Coronary artery (tissue), 2 donors: Measurements from ENCODE around the gene ZNF91.
A peak's percentile ranks its signal among the peaks of the same experiment; 100 is the strongest.

Experiments used
- DNase-seq: peaks from one replicate; pipeline ENCODE4 v3.0.0-alpha.2; 2017; ENCODE audit warnings: low spot score
- H3K27ac ChIP-seq, 2 donors: fragments of 200-600 bp; sonication (generic); one replicate each; pipeline ENCODE4 v1.5.1; 2016 to 2019
- H3K4me3 ChIP-seq: fragments of 200-600 bp; sonication (generic); 2 replicates; pipeline ENCODE4 v1.5.1; 2016; ENCODE audit warnings: mild to moderate bottlenecking, moderate library complexity
- CTCF ChIP-seq: fragments of 200-600 bp; sonication (generic); IDR thresholded peaks from one replicate; pipeline ENCODE4 v1.5.1; 2019; ENCODE audit warnings: antibody characterized with exemption

ZNF91 gene

DNA sequence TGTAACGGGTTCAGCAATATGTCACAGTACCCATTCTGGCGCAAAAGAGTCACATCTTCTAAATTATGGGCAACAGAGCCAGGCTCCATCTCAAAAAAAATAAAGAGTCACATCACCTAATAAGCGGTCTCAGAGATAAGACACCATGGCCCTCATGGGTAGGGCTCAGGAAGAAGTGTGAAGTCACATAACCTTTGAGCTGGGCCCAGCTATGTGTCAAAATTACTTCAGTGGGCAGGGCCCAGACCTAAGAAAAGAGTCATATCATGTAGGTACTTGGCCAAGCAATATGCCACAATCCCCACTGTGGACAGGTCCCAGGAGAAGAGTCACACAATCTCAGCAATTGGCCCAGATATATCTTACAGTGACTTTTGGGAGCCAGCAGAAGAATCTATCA is 11.4 kb upstream of the ZNF91 start:
- DNase-seq, result peak; percentile 33
- H3K27ac ChIP-seq, result no peak overlapping the region
- TF ChIP-seq CTCF, result no peak
- H3K4me3 ChIP-seq, result no peak overlapping the region

- no peak overlapping the region for H3K4me3 ChIP-seq
- TF ChIP-seq CTCF, result no peak
- H3K27ac ChIP-seq, result no peak overlapping the region
- peak; percentile 7 for DNase-seq
Measured at GRCh38 chr19:23406091-23406490, 10.8 kb upstream of the ZNF91 start.

DNA sequence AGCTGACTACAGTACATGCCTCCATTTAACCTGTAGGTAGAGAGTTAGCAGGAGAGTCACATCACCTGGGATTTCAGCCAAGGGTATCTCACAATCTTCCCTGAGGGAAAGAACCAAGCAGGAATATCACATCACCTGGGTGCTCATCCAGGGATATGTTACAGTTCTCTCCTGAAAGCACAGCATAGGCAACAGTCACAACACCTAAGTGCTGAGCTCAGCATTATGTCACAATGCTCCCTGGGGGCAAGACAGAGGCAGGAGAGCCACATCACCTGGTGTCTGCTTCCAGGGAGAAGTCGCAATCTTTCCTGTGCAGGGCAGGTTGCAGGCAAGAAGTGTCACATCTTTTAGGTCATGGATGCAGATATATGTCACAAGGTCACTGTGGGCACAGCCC is 9.4 kb upstream of the ZNF91 start:
- DNase-seq, result peak; percentile 12
- no peak overlapping the region for H3K27ac ChIP-seq
- no peak for TF ChIP-seq CTCF
- H3K4me3 ChIP-seq, result no peak overlapping the region

DNA sequence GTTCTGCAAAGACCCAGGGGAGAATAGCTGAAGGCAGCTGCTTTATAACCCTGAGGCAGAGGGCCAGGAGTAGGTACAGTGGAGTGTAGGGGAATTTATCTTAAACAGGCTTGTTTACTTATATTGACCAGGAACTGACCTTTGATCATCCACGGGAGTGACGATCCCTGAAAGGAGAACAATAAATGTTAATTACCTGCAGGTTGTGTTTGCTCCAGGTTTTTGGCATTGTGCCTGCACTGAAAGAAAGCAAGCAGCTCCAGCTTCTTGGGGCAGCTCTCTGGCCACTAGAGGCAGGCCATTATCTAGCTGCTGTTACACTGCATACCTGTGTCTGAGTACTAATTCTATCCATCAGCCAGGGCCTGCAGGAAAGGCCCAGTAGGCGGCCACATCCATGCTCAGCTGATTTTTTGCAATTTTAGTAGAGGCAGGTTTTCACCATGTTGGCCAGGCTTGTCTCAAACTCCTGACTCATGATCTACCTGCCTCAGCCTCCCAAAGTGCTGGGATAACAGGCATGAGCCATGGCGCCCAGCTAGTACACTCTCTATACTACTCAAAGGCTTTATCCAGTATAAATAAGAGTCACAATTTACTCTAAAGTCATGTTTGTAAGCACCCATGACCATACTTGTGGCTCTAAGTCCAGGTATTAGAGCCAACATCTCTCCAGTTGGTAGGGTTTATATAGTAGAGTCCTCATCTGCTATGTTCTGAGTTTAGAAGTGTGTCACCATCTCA is 8.5 kb upstream of the ZNF91 start:
- Histone ChIP-seq H3K4me3 (no peak overlapping the region), H3K27ac (no peak overlapping the region)
- no peak for TF ChIP-seq CTCF
- peak; percentile 17 for DNase-seq

- TF ChIP-seq CTCF, result no peak
- Histone ChIP-seq H3K4me3 (no peak overlapping the region), H3K27ac (no peak overlapping the region)
- no peak for DNase-seq
Measured at GRCh38 chr19:23403052-23403451, 7.8 kb upstream of the ZNF91 start.

DNA sequence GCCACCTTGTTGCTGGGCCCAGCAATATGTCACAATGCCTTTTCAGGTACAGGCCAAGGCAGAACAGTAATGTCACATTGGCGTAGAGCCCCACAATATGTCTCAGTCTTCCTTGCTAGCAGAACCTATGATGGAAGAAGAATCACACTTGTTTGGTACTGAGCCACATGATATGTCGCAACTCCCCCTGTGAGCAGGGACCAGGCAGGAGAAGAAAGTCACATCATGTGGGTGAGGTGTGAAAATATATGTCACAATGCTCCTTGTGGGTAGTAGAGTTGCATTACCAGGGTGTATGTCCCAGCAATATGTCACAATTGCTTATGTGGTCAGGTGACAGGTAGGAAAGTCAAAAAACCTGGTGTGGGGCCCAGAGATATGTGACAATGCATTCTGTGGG is 7.1 kb upstream of the ZNF91 start:
- TF ChIP-seq CTCF, result no peak
- DNase-seq, result peak; percentile 9
- H3K27ac ChIP-seq, result no peak overlapping the region
- no peak overlapping the region for H3K4me3 ChIP-seq

DNA sequence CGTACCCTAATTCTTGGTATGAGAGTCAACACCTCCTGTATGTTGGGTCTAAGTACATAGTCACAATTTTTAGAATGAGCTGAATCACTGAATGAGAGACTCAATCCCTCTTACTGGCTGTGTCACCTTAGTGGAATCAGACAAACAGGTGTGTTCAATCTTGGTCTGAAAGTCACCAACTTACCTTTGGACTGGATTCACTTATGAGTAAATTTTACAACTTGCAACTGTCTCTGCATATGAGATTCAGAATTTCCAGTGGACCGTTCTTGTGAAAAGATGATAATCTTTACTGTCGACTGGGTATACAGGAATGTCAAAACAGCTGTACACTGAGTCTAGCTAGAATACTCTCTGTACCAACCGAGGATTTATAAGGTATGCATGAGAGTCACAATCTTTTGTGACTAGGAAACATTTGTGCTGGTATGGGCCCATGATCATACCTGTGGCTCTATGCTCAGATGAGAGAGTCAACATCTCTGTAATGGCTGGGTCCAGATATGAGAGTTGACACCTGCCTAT is 5.9 kb upstream of the ZNF91 start:
- no peak for TF ChIP-seq CTCF
- H3K27ac ChIP-seq, result no peak overlapping the region
- DNase-seq, result no peak
- H3K4me3 ChIP-seq, result no peak overlapping the region
